NCI-H82 treated with DMSO at 0.1 percent for 48 hours (cell line): ENCODE measurements around the gene ACTL6B.
"Not testable (repeated sequence)": the region's sequence is repeated elsewhere in the genome, so short reads cannot be mapped to it uniquely, and the experiment has no call there.

Source experiments
- DNase-seq: peaks from one replicate; lab custom pipeline; 2025; ENCODE audit not compliant: unreplicated experiment; lab: John Stamatoyannopoulos, UW

Gene ACTL6B

GRCh38 chr7:100671353-100672327 is 15.4 kb upstream of the ACTL6B start:
- DNase-seq, result no peak

GRCh38 chr7:100670074-100670473 is 13.8 kb upstream of the ACTL6B start:
- no peak for DNase-seq

GRCh38 chr7:100669106-100669505 is 12.9 kb upstream of the ACTL6B start:
- DNase-seq, result not testable (repeated sequence)

- DNase-seq, result no peak
Observed at GRCh38 chr7:100668069-100668449, 11.8 kb upstream of the ACTL6B start.

- no peak for DNase-seq
Observed at GRCh38 chr7:100667331-100668068, 11.3 kb upstream of the ACTL6B start.

GRCh38 chr7:100665168-100665726 is 9.0 kb upstream of the ACTL6B start:
- no peak for DNase-seq

GRCh38 chr7:100662194-100662776 is 6.0 kb upstream of the ACTL6B start:
- not testable (repeated sequence) for DNase-seq

GRCh38 chr7:100654908-100655831 is 1.1 kb downstream of the ACTL6B start:
- DNase-seq, result no peak

GRCh38 chr7:100649826-100650565 is 6.3 kb downstream of the ACTL6B start:
- no peak for DNase-seq

- no peak for DNase-seq
Observed at GRCh38 chr7:100642534-100642907, 13.7 kb downstream of the ACTL6B start.

GRCh38 chr7:100641860-100642533 is 14.3 kb downstream of the ACTL6B start:
- DNase-seq, result no peak

GRCh38 chr7:100641463-100641859 is 14.8 kb downstream of the ACTL6B start, which contains the start of gene TFR2:
Gene TFR2 (minus strand): TSS chr7:100641552. CDS start chr7:100641509, 43 bp downstream.
- DNase-seq, result no peak

GRCh38 chr7:100640517-100641440 is 15.5 kb downstream of the ACTL6B start:
- DNase-seq, result no peak

- no peak for DNase-seq
Observed at GRCh38 chr7:100639995-100640516, 16.2 kb downstream of the ACTL6B start.

- DNase-seq, result no peak
Observed at GRCh38 chr7:100632951-100633717, 23.1 kb downstream of the ACTL6B start.

- no peak for DNase-seq
Observed at GRCh38 chr7:100630066-100630465, 26.2 kb downstream of the ACTL6B start.
